H1 (cell line): ENCODE measurements around the gene UROC1. TPM values are rescaled to one million over a fixed set of nuclear protein-coding genes. Genes with fewer than 3 reads are reported as not detected.

Experiments
- CTCF ChIA-PET: fragments of 300-600 bp; sonication (Branson Sonifier 250); formaldehyde crosslinking; loops from one replicate; lab custom pipeline; 2021; ENCODE audit not compliant: partially characterized antibody; lab: Charles Lee
- POLR2A ChIA-PET: fragments of 300-600 bp; sonication (Branson Sonifier 250); formaldehyde crosslinking; loops from one replicate; lab custom pipeline; 2021; ENCODE audit warnings: inconsistent platforms; ENCODE audit not compliant: partially characterized antibody; lab: Charles Lee
- DNase-seq, 2 experiments: peaks; one replicate each; pipeline versions ENCODE4 v3.0.0 to v3.0.0-alpha.2; 2010 to 2022; ENCODE audit warnings: low spot score in 2 of 2, low read depth in 1 of 2, mixed read lengths in 1 of 2
- FAIRE-seq: peaks from 2 replicates; lab custom pipeline; 2011; peaks lifted over from hg19 to GRCh38; lab: Jason Lieb, UNC
- H2AFZ ChIP-seq: 2 replicates; pipeline ENCODE4 v1.8.1; 2012; ENCODE audit warnings: low read length, inconsistent platforms
- H2AK5ac ChIP-seq: 2 replicates; pipeline ENCODE4 v1.6.1; 2013; ENCODE audit warnings: low read depth, low read length
- H2BK120ac ChIP-seq: replicated peaks from 2 replicates; pipeline ENCODE3; 2013; ENCODE audit warnings: low read depth, low read length, inconsistent platforms
- H2BK12ac ChIP-seq: 2 replicates; pipeline ENCODE4 v1.6.1; 2013; ENCODE audit warnings: low read depth, low read length
- H2BK15ac ChIP-seq: 2 replicates; pipeline ENCODE4 v1.6.1; 2013; ENCODE audit warnings: low read length
- H2BK20ac ChIP-seq: 2 replicates; pipeline ENCODE4 v1.6.1; 2013; ENCODE audit warnings: low read length
- H2BK5ac ChIP-seq: 2 replicates; pipeline ENCODE4 v1.6.1; 2013; ENCODE audit warnings: low read depth, low read length
- H3K14ac ChIP-seq: 2 replicates; pipeline ENCODE4 v1.6.1; 2013; ENCODE audit warnings: inconsistent platforms; ENCODE audit not compliant: insufficient read length
- H3K18ac ChIP-seq: 2 replicates; pipeline ENCODE4 v1.6.1; 2013; ENCODE audit warnings: low read length; ENCODE audit errors: extremely low read depth
- H3K23ac ChIP-seq: 2 replicates; pipeline ENCODE4 v1.6.1; 2013; ENCODE audit warnings: inconsistent platforms; ENCODE audit not compliant: insufficient read length
- H3K23me2 ChIP-seq: 2 replicates; pipeline ENCODE4 v1.6.1; 2013; ENCODE audit warnings: low read depth, low read length
- H3K27ac ChIP-seq: 2 replicates; pipeline ENCODE4 v1.6.1; 2011; ENCODE audit warnings: low read depth, low read length, inconsistent platforms
- H3K27me3 ChIP-seq, 4 experiments: replicated peaks in 1 of 4; 1 replicate in 1 of 4; 2 replicates in 3 of 4; pipeline versions ENCODE4 v1.6.1 to v1.8.1; 2011 to 2013; ENCODE audit warnings: low read length in 3 of 4, mild to moderate bottlenecking in 3 of 4, inconsistent platforms in 2 of 4, mixed read lengths in 2 of 4, moderate library complexity in 1 of 4; ENCODE audit not compliant: control insufficient read depth in 3 of 4, insufficient read depth in 3 of 4; ENCODE audit errors: extremely low read depth in 1 of 4
- H3K36me3 ChIP-seq, 4 experiments: 2 replicates each; pipeline versions ENCODE4 v1.6.1 to v1.8.1; 2011 to 2013; ENCODE audit warnings: mild to moderate bottlenecking in 4 of 4, low read length in 3 of 4, moderate library complexity in 2 of 4, control low read depth in 1 of 4, inconsistent platforms in 1 of 4; ENCODE audit not compliant: insufficient read depth in 4 of 4, control insufficient read depth in 2 of 4
- H3K4ac ChIP-seq: replicated peaks from 2 replicates; pipeline ENCODE3; 2013; ENCODE audit warnings: low read length, low read depth, mixed read lengths, inconsistent platforms; ENCODE audit not compliant: insufficient read length
- H3K4me1 ChIP-seq, 4 experiments: replicated peaks in 1 of 4; 1 replicate in 1 of 4; 2 replicates in 3 of 4; pipeline versions ENCODE4 v1.6.1 to v1.8.1; 2011 to 2013; ENCODE audit warnings: low read length in 3 of 4, inconsistent platforms in 2 of 4, mixed read lengths in 1 of 4; ENCODE audit not compliant: insufficient read depth in 4 of 4, control insufficient read depth in 3 of 4
- H3K4me2 ChIP-seq, 2 experiments: 2 replicates each; pipeline versions ENCODE4 v1.6.1 to v1.8.1; 2011 to 2013; ENCODE audit warnings: low read depth in 2 of 2, low read length in 2 of 2, control low read depth in 1 of 2, inconsistent platforms in 1 of 2, mild to moderate bottlenecking in 1 of 2; ENCODE audit not compliant: insufficient read depth in 1 of 2
- H3K4me3 ChIP-seq, 4 experiments: fragments of 200-600, 300-600 bp in 1 of 4; sonication (generic), shearing (Covaris generic), sonication (Bioruptor Twin) in 1 of 4; 2 replicates each; pipeline versions ENCODE4 v1.5.1 to v1.8.1; 2011 to 2016; ENCODE audit warnings: low read length in 4 of 4, low read depth in 3 of 4, control low read depth in 2 of 4, inconsistent platforms in 2 of 4, mild to moderate bottlenecking in 2 of 4, mixed read lengths in 1 of 4, moderate library complexity in 1 of 4; ENCODE audit not compliant: insufficient read depth in 2 of 4; ENCODE audit errors: extremely low read depth in 1 of 4
- H3K56ac ChIP-seq: replicated peaks from 2 replicates; pipeline ENCODE3; 2013; ENCODE audit warnings: low read depth, mild to moderate bottlenecking, mixed read lengths, low read length, inconsistent platforms; ENCODE audit not compliant: insufficient read length
- H3K79me1 ChIP-seq: 2 replicates; pipeline ENCODE4 v1.6.1; 2013; ENCODE audit warnings: low read depth, low read length, control low read depth
- H3K79me2 ChIP-seq, 2 experiments: 2 replicates each; pipeline versions ENCODE4 v1.6.1 to v1.8.1; 2012 to 2013; ENCODE audit warnings: low read length in 2 of 2, mild to moderate bottlenecking in 2 of 2, inconsistent platforms in 1 of 2; ENCODE audit not compliant: insufficient read depth in 2 of 2, control insufficient read depth in 1 of 2
- H3K9ac ChIP-seq, 4 experiments: replicated peaks in 1 of 4; 1 replicate in 1 of 4; 2 replicates in 3 of 4; pipeline versions ENCODE4 v1.6.1 to v1.8.1; 2011 to 2013; ENCODE audit warnings: low read depth in 3 of 4, low read length in 3 of 4, control low read depth in 2 of 4, mild to moderate bottlenecking in 2 of 4, moderate library complexity in 2 of 4, inconsistent platforms in 1 of 4; ENCODE audit errors: extremely low read depth in 1 of 4
- H3K9me3 ChIP-seq, 2 experiments: 2 replicates each; pipeline versions ENCODE4 v1.6.1 to v1.8.1; 2012 to 2013; ENCODE audit warnings: mild to moderate bottlenecking in 2 of 2, moderate library complexity in 2 of 2, control low read depth in 1 of 2, inconsistent platforms in 1 of 2, low read depth in 1 of 2, low read length in 1 of 2, mixed read lengths in 1 of 2; ENCODE audit not compliant: insufficient read depth in 2 of 2
- H4K20me1 ChIP-seq, 2 experiments: replicated peaks in 1 of 2; 2 replicates each; pipeline versions ENCODE3 to v1.8.1; 2011 to 2013; ENCODE audit warnings: inconsistent platforms in 2 of 2, low read length in 2 of 2, mild to moderate bottlenecking in 1 of 2; ENCODE audit not compliant: insufficient read depth in 2 of 2, control insufficient read depth in 1 of 2
- H4K5ac ChIP-seq: 2 replicates; pipeline ENCODE4 v1.6.1; 2013; ENCODE audit warnings: low read length, low read depth, mixed read lengths, inconsistent platforms; ENCODE audit not compliant: insufficient read length
- H4K8ac ChIP-seq: 2 replicates; pipeline ENCODE4 v1.8.0; 2013; ENCODE audit warnings: mild to moderate bottlenecking, moderate library complexity, low read length, inconsistent platforms; ENCODE audit not compliant: insufficient read depth; ENCODE audit errors: extremely low read depth
- H4K91ac ChIP-seq: replicated peaks from 2 replicates; pipeline ENCODE3; 2013; ENCODE audit warnings: low read length, mixed read lengths, inconsistent platforms; ENCODE audit not compliant: insufficient read length
- BACH1 ChIP-seq: IDR thresholded peaks from 2 replicates; pipeline ENCODE4 v1.6.1; 2012; ENCODE audit warnings: low read length, improper control_type of control experiment
- BCL11A ChIP-seq, 2 experiments: IDR thresholded peaks; one replicate each; pipeline ENCODE4 v1.6.1; 2011; ENCODE audit warnings: low read depth in 2 of 2, low read length in 2 of 2, mild to moderate bottlenecking in 2 of 2
- CREB1 ChIP-seq: IDR thresholded peaks from 2 replicates; pipeline ENCODE4 v1.6.1; 2012; ENCODE audit warnings: inconsistent platforms
- JUND ChIP-seq: IDR thresholded peaks from 2 replicates; pipeline ENCODE4 v1.6.1; 2011; ENCODE audit warnings: mild to moderate bottlenecking, improper control_type of control experiment, low read length
- NANOG ChIP-seq: IDR thresholded peaks from 2 replicates; pipeline ENCODE4 v1.6.1; 2011; ENCODE audit warnings: low read length, low read depth, mild to moderate bottlenecking, inconsistent platforms; ENCODE audit not compliant: insufficient read depth, poor library complexity, severe bottlenecking
- RNF2 ChIP-seq: fragments of 200-900, 300-1000 bp; sonication (generic); IDR thresholded peaks from 2 replicates; pipeline ENCODE4 v1.7.1; 2016; ENCODE audit warnings: borderline replicate concordance, low read depth, mild to moderate bottlenecking, antibody characterized with exemption, low read length; ENCODE audit not compliant: poor library complexity, severe bottlenecking; ENCODE audit errors: missing control alignments
- SIN3A ChIP-seq, 2 experiments: IDR thresholded peaks in 1 of 2; conservative IDR thresholded peaks in 1 of 2; 2 replicates each; pipeline ENCODE4 v1.6.1; 2011 to 2012; ENCODE audit warnings: low read length in 2 of 2, improper control_type of control experiment in 1 of 2, low read depth in 1 of 2, mild to moderate bottlenecking in 1 of 2
- SP2 ChIP-seq: IDR thresholded peaks from 2 replicates; pipeline ENCODE4 v1.6.1; 2012; ENCODE audit warnings: mild to moderate bottlenecking, low read length, inconsistent platforms
- TBP ChIP-seq: IDR thresholded peaks from 2 replicates; pipeline ENCODE4 v1.6.1; 2011; ENCODE audit warnings: low read depth, low read length, improper control_type of control experiment
- YY1 ChIP-seq: IDR thresholded peaks from 2 replicates; pipeline ENCODE4 v1.6.1; 2011; ENCODE audit warnings: low read depth, mild to moderate bottlenecking, low read length
- WGBS, 2 experiments: shearing (Covaris generic) in 1 of 2; methylation state at CpG; one replicate each; pipeline versions ENCODE4 v1.1.6 to v1.1.7; 2013 to 2015; ENCODE audit warnings: low lambda C conversion rate in 2 of 2, mixed read lengths in 2 of 2, inconsistent platforms in 1 of 2, low coverage in 1 of 2, missing lambda C conversion rate in 1 of 2; ENCODE audit not compliant: insufficient replicate concordance in 2 of 2, insufficient coverage in 1 of 2, insufficient read length in 1 of 2; ENCODE audit errors: extremely low coverage in 1 of 2, missing lambda C conversion rate in 1 of 2; 5-methylcytosine and 5-hydroxymethylcytosine counted together
- polyA plus RNA-seq, 7 experiments: library from polyadenylated mRNA; depleted of rRNA in 3 of 7; stranded (reverse) in 5 of 7; unstranded in 2 of 7; fragments of >200 nt in 5 of 7; fragments of 200-250 nt in 2 of 7; gene quantifications; 1 replicate in 5 of 7; 2 replicates in 1 of 7; 4 replicates in 1 of 7; pipeline versions ENCODE4 v1.2.1 to v1.2.3, GENCODE V29; 2011 to 2013; ENCODE audit warnings: missing spikeins in 2 of 7, mixed read lengths in 2 of 7
- total RNA-seq: library from RNA; stranded (reverse); fragmentation: NEBNext Ultra II Directional; extraction: Animal tissue kit (Norgen Biotek cat#: 25700); gene quantifications from 2 replicates; pipeline ENCODE4 v1.2.1, GENCODE V29; 2021

The UROC1 gene
- total and polyA plus RNA-seq, 2 of the 8 experiments (the other 6 are each of a cell fraction or from before 2014, with no cell fraction given) = 0.03 TPM; not detected in 1

DNA sequence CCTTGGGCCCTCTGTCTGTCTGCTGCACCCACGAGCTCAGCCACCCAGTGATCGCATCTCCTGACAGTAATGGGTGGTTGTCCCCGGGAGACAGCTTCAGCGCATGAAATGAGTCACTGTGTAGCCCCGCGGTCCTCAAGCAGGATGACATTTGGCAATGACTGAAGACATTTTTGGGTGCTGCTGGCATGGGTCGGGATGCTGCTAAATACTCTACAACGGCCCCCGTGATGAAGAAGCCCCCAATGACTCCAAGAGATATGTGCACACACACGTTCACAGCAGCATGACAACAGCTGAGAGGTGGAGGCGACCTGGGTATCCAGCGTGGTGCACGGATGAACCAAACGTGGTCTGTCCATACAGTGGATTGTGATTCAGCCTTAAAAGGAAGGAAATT lies 24.5 kb downstream of the UROC1 start:
- Histone ChIP-seq H2BK120ac (no peak overlapping the region), H4K91ac (peak overlapping the region; percentile 27), H2BK15ac (no peak overlapping the region), H3K79me1 (no peaks in the 10 kb centered on the region), H3K36me3 (no peaks in the 10 kb centered on the region), H2BK12ac (no peak overlapping the region), H3K4me3 (no peak overlapping the region), H2BK5ac (no peak overlapping the region), H3K4ac (no peak overlapping the region), H4K5ac (no peak overlapping the region), H3K4me2 (no peak overlapping the region), H3K4me1 (peaks cover 0 to 6% (median 0%) of the 10 kb centered on the region in 4 experiments; a peak in 1 of 7 replicates), H4K8ac (no peak overlapping the region), H2AFZ (no peak overlapping the region), H3K18ac (no peak overlapping the region), H3K23ac (no peak overlapping the region), H3K9me3 (no peaks in the 10 kb centered on the region), H3K9ac (no peak overlapping the region), H3K27me3 (no peaks in the 10 kb centered on the region), H4K20me1 (no peaks in the 10 kb centered on the region), H3K56ac (no peak overlapping the region), H3K23me2 (0 out of 2 replicates have a peak, but pooled peaks cover 1% of the 10 kb centered on the region), H3K27ac (no peak overlapping the region), H3K14ac (no peak overlapping the region), H2AK5ac (no peak overlapping the region), H3K79me2 (no peaks in the 10 kb centered on the region)
- FAIRE-seq = no peak
- whole genome bisulfite sequencing, 2 experiments = 88% methylated on average over 14 of the region's 14 CpGs; no CpG with 5 or more reads in 1 of the 2 experiments
- ChIA-PET POLR2A (interaction anchor here (1.5 kb wide), 1 partner anchor 9 kb away, joined by 4 read pairs; no protein-coding TSS in a partner anchor), CTCF (interaction anchor here (0.9 to 1.0 kb wide), 2 partner anchors 13 to 18 kb away, joined by 3 read pairs; no protein-coding TSS in a partner anchor)
- DNase-seq = no peak
- TF ChIP-seq TBP = no peak
- no peak for TF ChIP-seq SP2
- TF ChIP-seq YY1 = no peak
- TF ChIP-seq NANOG = no peak
- no peak for TF ChIP-seq JUND
- TF ChIP-seq RNF2 = no peak
- TF ChIP-seq CREB1 = no peak
- no peak for TF ChIP-seq BCL11A (IDR thresholded peaks at IDR 0.05; ENCODE audit: low read depth in 2 of 2, low read length in 2 of 2)
- no peak for TF ChIP-seq SIN3A (conservative IDR thresholded peaks at IDR 0.05 in 1 of 2, IDR thresholded peaks at IDR 0.05 in 1 of 2; ENCODE audit: low read depth in 1 of 2, low read length in 2 of 2)
- no peak for TF ChIP-seq BACH1
- TF ChIP-seq, all 59 proteins: peak for 0
- H2BK20ac ChIP-seq = no peak overlapping the region
